Measurements from ENCODE around the gene ATP1A2.

DNA sequence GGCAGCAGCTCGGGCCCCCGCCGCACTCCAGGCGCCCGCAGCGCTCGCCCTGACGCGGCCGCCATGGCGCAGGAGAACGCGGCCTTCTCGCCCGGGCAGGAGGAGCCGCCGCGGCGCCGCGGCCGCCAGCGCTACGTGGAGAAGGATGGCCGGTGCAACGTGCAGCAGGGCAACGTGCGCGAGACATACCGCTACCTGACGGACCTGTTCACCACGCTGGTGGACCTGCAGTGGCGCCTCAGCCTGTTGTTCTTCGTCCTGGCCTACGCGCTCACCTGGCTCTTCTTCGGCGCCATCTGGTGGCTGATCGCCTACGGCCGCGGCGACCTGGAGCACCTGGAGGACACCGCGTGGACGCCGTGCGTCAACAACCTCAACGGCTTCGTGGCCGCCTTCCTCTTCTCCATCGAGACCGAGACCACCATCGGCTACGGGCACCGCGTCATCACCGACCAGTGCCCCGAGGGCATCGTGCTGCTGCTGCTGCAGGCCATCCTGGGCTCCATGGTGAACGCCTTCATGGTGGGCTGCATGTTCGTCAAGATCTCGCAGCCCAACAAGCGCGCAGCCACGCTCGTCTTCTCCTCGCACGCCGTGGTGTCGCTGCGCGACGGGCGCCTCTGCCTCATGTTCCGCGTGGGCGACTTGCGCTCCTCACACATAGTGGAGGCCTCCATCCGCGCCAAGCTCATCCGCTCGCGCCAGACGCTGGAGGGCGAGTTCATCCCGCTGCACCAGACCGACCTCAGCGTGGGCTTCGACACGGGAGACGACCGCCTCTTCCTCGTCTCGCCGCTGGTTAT lies 31.4 kb upstream of the ATP1A2 start:
- TF ChIP-seq, protein P1, sequence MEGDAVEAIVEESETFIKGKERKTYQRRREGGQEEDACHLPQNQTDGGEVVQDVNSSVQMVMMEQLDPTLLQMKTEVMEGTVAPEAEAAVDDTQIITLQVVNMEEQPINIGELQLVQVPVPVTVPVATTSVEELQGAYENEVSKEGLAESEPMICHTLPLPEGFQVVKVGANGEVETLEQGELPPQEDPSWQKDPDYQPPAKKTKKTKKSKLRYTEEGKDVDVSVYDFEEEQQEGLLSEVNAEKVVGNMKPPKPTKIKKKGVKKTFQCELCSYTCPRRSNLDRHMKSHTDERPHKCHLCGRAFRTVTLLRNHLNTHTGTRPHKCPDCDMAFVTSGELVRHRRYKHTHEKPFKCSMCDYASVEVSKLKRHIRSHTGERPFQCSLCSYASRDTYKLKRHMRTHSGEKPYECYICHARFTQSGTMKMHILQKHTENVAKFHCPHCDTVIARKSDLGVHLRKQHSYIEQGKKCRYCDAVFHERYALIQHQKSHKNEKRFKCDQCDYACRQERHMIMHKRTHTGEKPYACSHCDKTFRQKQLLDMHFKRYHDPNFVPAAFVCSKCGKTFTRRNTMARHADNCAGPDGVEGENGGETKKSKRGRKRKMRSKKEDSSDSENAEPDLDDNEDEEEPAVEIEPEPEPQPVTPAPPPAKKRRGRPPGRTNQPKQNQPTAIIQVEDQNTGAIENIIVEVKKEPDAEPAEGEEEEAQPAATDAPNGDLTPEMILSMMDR (IDR thresholded peaks at IDR 0.05) = peak; percentile 63 to 83 (median 72)
- no peak for TF ChIP-seq POLR2A (IDR thresholded peaks at IDR 0.05)
